Measurements from ENCODE around the gene SLC7A14.

Gene SLC7A14

DNA sequence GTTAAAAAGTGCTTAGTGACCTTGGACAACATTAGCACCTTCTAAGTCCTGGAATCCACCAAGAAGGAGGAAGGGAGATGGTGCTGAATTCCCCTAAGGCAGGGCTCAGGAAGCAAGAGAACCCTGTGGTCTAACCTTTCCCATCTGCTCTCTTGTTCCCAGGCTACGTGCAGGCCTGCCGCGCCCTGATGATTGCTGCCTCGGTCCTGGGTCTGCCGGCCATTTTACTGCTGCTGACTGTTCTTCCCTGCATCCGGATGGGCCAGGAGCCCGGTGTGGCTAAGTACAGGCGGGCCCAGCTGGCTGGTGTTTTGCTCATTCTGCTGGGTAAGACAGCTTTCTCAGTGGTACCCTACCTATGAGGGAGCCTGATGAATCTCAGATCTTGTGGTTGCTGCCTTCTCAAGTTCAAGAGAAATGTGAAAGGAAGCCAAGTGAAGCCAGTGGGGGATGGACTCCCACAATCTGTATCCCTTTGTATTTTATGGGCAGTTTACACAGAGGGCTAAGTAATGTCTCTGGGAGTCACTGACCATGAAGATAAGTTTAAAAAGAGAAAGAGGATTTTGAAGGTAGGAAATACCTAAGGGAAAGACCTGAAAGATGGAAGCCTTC, 162.8 kb downstream of the SLC7A14 start:
- DNase-seq: no peak

DNA sequence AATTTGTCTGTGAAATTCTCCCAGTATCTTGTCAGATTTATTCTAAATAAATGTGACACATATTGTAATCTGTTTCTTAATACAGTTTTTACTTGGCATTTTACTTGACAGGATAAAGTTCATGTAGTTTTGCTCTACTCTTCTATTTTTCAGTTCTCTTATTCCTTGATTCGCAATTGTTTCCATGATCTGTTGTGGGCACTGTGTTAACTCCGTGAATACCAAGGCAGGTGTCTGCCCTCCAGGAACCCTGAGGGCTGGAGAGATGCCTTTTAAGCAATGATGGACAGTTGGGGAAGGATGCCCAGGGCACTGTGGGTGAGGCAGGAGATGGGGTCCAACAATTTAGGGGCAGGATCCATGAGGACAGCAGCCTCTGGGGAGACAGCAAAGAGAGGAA, 164.1 kb downstream of the SLC7A14 start:
- DNase-seq: no peak

GRCh38 chr3:170421111-170421641, 164.7 kb downstream of the SLC7A14 start:
- no peak for DNase-seq

- no peak for DNase-seq
These were observed 165.5 kb downstream of the SLC7A14 start for GRCh38 chr3:170420307-170420821.

- DNase-seq: no peak
These were observed 166.3 kb downstream of the SLC7A14 start for GRCh38 chr3:170419557-170420087.

DNA sequence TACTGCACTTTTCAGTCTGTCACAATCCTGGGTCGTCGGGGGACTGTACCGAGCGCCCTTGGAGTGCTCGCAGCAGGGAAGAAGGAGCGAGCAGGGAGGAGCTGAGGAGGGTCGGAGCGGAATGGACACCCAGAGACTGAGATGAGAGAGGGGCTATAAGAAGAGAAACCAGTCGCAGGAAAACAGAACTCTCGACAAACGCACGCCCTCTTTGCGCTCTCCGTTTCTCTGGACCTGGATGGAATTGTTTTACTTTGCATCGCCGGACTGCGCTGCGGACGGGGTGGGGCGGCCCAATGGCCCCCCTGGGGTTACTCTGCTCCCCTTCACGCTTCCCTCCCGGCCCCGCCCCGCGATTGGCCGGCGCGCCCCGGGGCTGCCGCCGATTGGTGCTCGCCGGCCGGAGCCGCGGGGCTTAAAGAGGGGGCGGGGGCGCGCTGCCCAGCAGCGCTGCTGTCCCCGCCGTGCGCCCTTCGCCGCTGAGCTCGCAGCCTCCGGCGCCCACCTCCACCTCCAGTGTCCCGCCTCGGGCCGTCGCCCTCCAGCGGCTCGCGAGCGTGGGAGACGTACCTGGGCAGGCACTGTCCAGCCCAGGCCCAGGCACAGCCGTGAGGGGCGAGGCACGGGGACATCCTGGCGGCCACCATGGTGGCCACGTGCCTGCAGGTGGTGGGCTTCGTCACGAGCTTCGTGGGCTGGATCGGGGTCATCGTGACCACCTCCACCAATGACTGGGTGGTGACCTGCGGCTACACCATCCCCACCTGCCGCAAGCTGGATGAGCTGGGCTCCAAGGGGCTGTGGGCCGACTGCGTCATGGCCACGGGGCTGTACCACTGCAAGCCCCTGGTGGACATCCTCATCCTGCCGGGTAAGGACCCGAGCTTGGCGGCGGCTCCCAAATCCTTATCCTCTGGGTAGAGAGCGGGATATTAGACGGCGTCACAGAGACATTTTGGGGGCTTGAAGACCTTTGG, 167.2 kb downstream of the SLC7A14 start, which contains the start of gene CLDN11:
Gene CLDN11 (plus strand): TSS at position 447 of the 977 bp plus-strand sequence. CDS start 199 bp downstream, at position 646.
- no peak for DNase-seq

GRCh38 chr3:170417090-170417489, 168.8 kb downstream of the SLC7A14 start:
- no peak for DNase-seq

- DNase-seq: peak; percentile 23
These were observed 171.6 kb downstream of the SLC7A14 start for GRCh38 chr3:170414202-170414663.

- DNase-seq: no peak
These were observed 172.6 kb downstream of the SLC7A14 start for GRCh38 chr3:170413291-170413690.

- DNase-seq: no peak
These were observed 175.3 kb downstream of the SLC7A14 start for GRCh38 chr3:170410428-170411029.

Data from activated CD8-positive, alpha-beta memory T cell treated with anti-CD3 and anti-CD28 coated beads, Interleukin-2, amount 50 U/mL, for 4 hours (primary cell).